ENCODE measurements around the gene SLC43A3. TPM values are rescaled to one million over a fixed set of nuclear protein-coding genes. Genes with fewer than 3 reads are reported as not detected.

Gene SLC43A3
- total and polyA plus RNA-seq, 9 of the 15 experiments (the other 6 are each of a cell fraction or from before 2014, with no cell fraction given), result 63.7 to 281 (median 139) TPM

DNA sequence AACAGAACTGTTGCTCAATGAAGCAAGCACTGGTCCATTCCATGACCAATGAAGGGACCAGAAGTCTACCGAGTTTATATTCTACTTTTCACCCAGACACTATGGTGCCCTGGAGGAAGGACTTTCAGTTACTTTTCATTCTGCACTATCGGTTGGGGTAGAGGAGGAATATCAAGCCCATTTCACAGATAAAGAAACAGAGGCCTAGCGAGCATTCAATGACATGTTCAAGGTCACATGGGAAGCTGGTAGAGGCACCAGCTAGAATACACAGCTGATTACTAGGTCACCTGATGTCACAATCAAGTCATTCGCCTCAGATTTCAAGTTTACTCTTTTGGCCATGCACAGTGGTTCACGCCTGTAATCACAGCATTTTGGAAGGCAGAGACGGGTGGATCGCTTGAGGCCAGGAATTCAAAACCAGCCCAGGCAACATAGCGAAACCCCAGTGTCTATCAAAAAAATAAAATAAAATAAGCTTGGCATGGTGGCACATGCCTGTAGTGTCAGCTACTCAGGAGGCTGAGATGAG lies 18.9 kb downstream of the SLC43A3 start (continued):
- TF ChIP-seq EWSR1 (IDR thresholded peaks at IDR 0.05; ENCODE audit: borderline replicate concordance, low read depth, partially characterized antibody) (no peak), SRSF3 (IDR thresholded peaks at IDR 0.05; ENCODE audit: insufficient read depth, low read length) (no peak), ZNF3 (CRISPR knock-in tag; IDR thresholded peaks at IDR 0.05) (no peak), ZNF324 (CRISPR knock-in tag; IDR thresholded peaks at IDR 0.05) (no peak), ZBTB8A (IDR thresholded peaks at IDR 0.05; ENCODE audit: partially characterized antibody) (no peak), PCBP1 (IDR thresholded peaks at IDR 0.05; ENCODE audit: low read depth, low read length, poor library complexity, severe bottlenecking) (no peak), EHMT2 (IDR thresholded peaks at IDR 0.05) (no peak), IRF2 (CRISPR knock-in tag; IDR thresholded peaks at IDR 0.05) (no peak), ZNF830 (CRISPR knock-in tag; IDR thresholded peaks at IDR 0.05) (no peak), SOX6 (IDR thresholded peaks at IDR 0.05) (no peak), CHD2 (IDR thresholded peaks at IDR 0.05; ENCODE audit: low read depth, low read length) (no peak), ZNF165 (CRISPR knock-in tag; IDR thresholded peaks at IDR 0.05; ENCODE audit: borderline replicate concordance) (no peak), KAT8 (IDR thresholded peaks at IDR 0.05; ENCODE audit: low read depth) (no peak), TCF7L2 (IDR thresholded peaks at IDR 0.05; ENCODE audit: low read depth, low read length) (no peak), ZBED1 (IDR thresholded peaks at IDR 0.05) (no peak), RBM25 (IDR thresholded peaks at IDR 0.05; ENCODE audit: low read depth, low read length, severe bottlenecking) (peak; percentile 85), BRCA1 (IDR thresholded peaks at IDR 0.05) (no peak), BRCA1 (CRISPR knock-in tag; IDR thresholded peaks at IDR 0.05) (no peak)
- TF ChIP-seq, protein P1, sequence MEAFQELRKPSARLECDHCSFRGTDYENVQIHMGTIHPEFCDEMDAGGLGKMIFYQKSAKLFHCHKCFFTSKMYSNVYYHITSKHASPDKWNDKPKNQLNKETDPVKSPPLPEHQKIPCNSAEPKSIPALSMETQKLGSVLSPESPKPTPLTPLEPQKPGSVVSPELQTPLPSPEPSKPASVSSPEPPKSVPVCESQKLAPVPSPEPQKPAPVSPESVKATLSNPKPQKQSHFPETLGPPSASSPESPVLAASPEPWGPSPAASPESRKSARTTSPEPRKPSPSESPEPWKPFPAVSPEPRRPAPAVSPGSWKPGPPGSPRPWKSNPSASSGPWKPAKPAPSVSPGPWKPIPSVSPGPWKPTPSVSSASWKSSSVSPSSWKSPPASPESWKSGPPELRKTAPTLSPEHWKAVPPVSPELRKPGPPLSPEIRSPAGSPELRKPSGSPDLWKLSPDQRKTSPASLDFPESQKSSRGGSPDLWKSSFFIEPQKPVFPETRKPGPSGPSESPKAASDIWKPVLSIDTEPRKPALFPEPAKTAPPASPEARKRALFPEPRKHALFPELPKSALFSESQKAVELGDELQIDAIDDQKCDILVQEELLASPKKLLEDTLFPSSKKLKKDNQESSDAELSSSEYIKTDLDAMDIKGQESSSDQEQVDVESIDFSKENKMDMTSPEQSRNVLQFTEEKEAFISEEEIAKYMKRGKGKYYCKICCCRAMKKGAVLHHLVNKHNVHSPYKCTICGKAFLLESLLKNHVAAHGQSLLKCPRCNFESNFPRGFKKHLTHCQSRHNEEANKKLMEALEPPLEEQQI (IDR thresholded peaks at IDR 0.05), result no peak
- TF ChIP-seq, protein P2, sequence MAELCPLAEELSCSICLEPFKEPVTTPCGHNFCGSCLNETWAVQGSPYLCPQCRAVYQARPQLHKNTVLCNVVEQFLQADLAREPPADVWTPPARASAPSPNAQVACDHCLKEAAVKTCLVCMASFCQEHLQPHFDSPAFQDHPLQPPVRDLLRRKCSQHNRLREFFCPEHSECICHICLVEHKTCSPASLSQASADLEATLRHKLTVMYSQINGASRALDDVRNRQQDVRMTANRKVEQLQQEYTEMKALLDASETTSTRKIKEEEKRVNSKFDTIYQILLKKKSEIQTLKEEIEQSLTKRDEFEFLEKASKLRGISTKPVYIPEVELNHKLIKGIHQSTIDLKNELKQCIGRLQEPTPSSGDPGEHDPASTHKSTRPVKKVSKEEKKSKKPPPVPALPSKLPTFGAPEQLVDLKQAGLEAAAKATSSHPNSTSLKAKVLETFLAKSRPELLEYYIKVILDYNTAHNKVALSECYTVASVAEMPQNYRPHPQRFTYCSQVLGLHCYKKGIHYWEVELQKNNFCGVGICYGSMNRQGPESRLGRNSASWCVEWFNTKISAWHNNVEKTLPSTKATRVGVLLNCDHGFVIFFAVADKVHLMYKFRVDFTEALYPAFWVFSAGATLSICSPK (IDR thresholded peaks at IDR 0.05; ENCODE audit: borderline replicate concordance), result no peak
- TF ChIP-seq, protein P3, sequence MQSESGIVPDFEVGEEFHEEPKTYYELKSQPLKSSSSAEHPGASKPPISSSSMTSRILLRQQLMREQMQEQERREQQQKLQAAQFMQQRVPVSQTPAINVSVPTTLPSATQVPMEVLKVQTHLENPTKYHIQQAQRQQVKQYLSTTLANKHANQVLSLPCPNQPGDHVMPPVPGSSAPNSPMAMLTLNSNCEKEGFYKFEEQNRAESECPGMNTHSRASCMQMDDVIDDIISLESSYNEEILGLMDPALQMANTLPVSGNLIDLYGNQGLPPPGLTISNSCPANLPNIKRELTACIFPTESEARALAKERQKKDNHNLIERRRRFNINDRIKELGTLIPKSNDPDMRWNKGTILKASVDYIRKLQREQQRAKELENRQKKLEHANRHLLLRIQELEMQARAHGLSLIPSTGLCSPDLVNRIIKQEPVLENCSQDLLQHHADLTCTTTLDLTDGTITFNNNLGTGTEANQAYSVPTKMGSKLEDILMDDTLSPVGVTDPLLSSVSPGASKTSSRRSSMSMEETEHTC (IDR thresholded peaks at IDR 0.05), result no peak
- TF ChIP-seq, protein P4, sequence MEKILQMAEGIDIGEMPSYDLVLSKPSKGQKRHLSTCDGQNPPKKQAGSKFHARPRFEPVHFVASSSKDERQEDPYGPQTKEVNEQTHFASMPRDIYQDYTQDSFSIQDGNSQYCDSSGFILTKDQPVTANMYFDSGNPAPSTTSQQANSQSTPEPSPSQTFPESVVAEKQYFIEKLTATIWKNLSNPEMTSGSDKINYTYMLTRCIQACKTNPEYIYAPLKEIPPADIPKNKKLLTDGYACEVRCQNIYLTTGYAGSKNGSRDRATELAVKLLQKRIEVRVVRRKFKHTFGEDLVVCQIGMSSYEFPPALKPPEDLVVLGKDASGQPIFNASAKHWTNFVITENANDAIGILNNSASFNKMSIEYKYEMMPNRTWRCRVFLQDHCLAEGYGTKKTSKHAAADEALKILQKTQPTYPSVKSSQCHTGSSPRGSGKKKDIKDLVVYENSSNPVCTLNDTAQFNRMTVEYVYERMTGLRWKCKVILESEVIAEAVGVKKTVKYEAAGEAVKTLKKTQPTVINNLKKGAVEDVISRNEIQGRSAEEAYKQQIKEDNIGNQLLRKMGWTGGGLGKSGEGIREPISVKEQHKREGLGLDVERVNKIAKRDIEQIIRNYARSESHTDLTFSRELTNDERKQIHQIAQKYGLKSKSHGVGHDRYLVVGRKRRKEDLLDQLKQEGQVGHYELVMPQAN (IDR thresholded peaks at IDR 0.05; ENCODE audit: borderline replicate concordance), result no peak

Measured in K562 (cell line).